CD4-positive, alpha-beta T cell treated with Interferon gamma for 1 hour (primary cell): ENCODE data around the gene CHN2.

Source experiments
- DNase-seq: peaks from one replicate; pipeline ENCODE4 v3.0.0-alpha.2; 2020

Gene CHN2

DNA sequence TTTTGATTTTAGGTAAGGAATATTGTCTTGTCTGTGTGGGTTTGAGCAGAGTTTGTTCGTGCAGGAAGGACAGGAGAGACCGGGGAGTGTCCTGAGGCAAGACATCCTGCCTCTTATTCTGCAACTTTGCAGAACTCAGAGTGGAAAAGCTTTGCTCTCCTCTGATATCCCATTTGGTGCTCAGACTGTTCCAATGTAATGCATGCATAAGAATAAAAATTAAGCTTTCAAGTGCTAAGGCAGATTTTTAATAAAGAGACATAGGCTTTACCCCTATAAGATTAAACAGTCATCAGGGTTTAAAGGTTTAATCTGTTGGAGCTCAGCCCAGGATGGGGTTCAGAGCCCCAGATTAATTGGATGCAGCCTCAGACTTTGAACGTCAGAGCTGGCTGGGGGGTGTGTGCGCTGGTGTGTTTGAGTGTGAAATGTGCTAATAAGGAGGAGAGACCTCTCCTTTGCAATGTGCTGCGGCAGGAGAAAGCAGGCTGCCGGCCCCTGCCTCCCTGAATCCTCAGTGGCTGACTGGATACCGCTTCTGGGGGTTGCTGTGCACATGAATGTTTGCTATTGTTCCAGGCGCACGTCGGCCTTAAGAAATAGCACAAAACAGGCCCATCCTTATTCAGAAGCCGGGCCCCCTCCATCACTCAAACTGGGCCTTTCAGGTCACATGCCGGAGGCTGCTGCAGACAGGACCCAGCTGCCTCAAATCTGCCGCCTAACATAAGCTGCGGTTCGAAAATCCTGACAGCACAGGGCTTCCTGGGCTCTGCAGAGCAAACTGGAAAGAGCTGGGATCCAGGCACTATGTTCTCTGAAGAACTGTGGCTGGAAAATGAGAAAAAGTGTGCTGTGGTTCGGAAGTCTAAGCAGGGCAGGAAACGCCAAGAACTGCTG is 285.0 kb downstream of the CHN2 start:
- no peak for DNase-seq

DNA sequence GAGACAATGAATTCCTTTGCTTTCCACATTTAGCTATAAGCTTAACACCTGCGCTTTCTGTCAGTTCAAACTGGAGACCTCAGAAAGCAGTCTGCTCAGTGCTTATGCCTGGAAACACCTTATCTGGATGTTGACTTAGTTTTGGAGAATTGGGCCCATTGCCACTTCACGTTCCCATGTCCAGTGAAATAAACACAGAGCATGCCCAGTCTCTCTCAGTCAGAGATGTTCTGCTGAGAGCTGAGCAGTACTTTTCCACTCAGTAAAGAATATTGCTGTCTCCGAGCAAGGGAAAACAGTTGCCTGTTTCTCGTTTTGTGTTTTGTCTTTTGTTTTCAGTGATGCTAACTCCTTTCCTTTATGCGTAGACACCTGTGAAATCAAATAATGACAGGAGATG is 285.9 kb downstream of the CHN2 start:
- no peak for DNase-seq

DNA sequence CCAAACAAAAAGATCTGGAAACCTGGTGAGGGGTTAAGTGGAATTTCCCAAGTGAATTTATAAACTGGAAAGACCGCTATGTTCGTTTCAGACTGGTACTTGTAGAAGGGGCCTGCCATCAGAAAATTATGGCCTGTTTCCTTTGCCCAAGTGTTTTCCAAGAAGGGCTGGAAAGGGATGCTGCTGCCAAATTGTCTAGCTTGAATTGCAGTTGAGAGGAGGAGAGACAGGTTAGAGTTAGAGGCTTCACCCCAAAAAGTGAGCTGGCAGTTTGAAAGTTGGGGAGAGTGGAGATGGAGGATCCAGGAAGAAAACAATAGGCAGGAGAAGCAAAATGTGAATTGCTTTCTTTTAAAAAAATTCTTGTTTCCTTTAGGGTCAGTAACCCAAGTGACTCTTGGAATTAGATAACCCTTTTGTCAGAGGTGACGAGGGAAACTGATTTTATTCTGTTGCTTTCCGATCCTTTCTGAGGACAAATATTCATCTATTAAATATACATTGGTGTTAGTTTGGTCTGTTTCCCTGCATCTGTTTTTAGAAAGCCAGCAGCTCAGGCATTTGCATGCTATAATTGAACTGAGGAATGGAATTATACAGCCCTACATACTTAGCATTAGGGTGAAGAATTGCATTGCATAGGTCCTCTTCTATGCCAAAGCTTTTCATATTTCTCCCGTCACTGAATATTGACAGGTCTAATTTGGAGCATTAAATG is 286.5 kb downstream of the CHN2 start:
- DNase-seq = no peak

DNA sequence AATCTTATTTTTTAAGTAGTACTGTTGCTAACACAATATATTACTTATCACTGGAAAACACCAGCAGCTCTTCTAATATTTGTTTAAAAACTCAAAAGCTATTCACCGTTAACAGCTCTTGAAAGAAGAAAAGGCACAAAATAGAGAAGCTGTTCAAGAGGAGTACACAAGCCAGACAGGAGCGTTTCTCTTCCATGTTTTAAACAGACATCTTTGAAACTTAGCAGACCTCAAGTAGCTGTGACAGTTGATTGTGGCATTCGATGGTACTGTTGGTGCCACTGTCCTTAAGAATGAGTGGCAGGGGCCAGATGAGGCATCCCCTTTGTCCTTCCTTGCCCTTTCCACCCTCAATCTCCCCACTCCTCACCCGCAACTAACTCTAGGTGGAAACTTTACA is 287.5 kb downstream of the CHN2 start:
- no peak for DNase-seq

DNA sequence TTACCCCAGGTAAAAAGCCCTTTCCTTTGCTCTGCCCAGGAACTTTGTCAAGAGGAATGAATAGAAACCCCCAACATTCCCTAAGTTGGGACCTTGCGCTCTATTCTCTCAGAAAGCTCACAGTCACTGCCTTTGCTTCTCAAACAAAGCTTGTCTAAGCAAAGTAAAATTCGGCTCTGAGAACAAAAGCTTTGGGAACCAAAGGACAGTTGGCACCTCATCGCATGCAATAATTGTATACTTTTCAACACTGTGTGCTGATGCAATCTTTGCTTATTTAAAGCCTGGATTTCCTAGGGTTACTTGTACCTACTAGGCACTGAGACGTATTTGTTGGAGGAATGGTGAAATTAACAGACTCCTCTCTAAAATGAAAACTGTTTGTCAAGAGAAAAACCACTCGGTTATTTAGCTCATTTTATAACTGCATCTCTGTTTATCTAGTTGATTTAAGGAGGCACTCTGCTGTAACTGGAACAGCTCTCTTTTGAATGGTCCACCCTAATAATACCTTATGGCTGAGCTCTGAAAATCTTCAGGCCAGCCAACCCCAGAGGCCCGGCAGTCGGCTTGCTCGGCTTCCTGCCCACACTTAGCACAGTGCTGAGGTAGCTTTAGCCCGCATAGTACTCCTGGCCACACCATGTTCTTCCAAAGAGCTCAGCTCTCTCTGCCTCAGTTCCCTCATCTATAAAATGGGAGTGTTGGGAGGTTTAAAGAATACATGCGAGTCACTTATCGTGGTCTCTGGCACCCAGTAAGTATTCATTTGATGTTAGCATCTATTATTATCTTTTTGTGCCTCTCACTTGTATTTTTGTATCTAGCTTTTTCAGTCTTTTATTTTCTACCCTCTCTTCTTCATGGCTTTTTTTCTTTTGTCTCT is 288.9 kb downstream of the CHN2 start:
- no peak for DNase-seq

DNA sequence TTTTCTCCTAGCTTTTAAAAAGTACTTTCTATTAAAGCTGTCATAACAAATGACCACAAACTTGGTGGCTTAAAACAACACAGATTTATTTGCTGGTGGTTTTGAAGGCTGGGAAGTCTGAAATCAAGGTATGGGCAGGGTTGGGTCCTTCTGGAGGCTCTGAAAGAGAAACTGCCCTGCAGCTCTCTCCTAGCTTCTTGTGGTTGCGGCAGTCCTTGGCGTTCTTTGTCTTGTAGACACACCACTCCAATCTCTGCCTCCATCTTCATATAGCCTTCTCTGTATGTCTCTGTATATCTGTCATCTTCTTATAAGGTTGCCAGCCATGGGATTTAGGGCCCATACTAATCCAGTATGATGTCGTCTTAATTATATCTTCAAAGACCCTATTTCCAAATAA is 289.7 kb downstream of the CHN2 start:
- DNase-seq = no peak

DNA sequence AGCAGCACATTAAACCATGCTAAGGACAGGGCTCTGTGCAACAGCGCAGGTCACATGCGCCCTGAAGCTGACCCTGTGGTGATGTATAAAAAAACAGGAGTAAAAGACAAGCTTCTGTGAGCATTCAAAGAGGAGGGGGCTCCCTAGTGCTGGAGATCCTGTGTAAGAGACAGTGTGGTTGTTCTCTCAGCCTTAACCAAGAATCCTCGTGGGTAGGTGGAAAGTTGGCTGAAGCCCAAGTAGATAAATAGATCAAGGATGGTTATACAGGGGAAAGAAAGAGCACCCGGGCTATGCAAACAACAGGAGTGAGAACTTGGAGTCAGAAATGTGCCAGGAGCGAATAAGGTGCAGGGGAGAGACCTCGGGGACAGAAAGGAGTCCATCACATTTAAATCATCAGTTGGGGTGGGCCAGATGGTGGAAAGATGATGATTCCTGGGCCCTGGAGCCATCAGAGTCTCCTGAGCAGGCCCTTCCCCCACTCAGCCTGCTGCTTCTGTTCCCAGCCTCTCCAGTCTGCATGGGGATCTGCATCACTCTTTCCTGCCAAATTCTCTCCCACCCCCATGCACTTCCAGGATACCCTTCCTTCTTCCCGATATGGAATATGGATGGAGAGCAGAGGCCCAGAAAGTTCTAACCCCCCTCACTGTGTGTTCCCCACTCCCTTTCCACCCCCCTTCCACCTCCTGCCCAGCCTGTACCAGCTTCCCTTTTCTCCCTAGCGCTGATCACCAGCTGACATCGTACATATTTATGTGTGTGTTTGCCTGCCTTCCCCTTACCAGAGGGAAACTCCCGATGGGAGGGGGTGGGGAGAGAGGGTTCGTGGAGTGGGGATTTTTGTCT is 291.0 kb downstream of the CHN2 start:
- no peak for DNase-seq

DNA sequence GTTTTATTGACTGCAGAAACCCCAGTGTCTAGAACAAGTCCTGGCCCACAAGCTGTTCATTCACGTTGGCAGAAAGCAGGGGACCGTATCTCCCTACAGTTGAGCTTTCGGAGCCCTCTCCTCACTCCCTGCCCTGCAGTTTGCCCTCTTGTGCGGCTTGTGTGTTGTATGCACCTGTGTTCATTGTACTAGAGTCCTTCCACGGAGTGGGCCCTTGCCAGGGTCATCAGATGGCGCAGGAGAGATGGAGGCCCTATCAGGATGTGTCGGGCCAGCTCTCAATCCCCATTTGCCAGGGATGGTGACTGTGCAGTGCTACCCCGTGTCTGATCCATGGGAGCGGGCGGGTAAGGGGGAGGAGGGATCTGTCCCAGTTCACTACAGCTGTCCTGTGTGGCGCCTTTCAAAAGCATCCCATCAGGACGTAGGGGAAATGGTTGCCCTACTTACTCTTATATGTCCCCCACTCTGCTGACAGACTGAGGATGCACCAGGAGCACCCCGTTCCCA is 291.7 kb downstream of the CHN2 start:
- no peak for DNase-seq

DNA sequence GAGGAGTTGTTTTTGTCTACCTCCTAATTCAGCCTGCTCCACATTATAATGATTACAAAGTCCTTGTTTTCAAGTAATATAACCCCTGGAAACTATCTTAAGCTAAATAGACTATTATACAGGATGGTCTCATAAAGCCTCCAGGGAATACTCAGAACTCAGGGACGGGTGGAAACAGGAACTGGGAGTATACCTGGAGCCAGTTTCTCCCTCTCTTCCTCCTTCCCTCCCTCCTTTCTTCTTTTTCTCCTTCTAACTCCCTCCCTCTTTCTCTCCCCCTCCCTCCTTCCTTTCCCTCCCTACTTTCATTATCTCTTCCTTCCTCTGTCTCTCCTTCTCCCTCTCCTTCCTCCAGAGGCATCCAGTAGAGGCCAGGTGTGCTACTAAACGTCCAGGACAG is 292.8 kb downstream of the CHN2 start:
- DNase-seq = no peak

DNA sequence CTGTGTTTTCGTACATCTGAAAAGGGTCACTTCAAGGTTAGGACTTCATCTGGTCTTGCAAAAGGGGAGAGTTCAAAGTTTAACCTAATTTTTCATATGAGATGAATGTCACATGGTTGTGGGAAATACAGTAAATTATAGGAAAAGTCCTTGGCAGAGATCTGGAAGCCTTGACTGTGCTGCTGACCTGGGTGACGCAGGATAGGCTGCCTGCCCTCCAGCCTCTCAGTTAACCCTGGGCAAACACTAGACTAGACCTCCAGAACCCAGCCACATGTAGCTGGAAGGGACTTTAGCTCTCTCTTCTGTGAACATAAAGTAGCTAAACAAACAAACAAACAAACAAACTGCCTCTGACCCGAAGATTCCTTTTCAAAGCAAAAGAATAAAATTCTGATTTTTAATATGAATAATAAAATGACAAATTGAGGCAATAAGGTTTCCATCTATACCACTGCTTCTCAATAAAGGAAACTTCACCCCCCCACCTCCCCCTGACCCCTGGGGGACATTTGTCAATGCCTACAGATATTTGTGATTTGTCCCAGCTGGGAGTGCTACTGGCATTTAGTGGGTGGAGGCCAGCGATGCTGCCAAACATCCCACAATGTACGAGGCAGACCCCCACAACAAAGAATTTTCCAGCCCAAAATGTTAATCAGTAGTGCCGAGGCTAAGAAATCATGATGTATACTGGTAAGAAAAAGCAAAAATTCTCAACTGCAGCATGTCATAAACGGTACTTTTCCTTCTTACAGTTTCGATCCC is 293.8 kb downstream of the CHN2 start:
- no peak for DNase-seq

DNA sequence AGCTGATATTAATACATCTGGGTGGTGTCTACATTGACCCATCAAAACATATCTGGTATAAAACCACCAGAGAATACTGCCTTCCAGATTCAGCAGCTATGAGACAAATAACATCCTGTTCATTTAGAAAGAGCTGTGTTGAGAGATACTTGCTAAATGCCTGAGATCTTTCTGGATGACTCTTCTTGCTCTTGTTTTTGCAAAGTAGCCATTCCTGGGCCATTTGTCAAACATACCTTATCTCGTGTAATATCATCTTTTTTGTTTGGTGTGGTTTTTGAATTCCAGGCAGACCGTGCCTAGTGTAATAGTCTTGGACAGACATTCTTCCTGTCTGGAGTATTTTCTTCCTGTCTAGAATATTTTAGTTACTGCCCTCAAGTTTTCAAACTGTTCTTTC is 294.4 kb downstream of the CHN2 start:
- DNase-seq = no peak

DNA sequence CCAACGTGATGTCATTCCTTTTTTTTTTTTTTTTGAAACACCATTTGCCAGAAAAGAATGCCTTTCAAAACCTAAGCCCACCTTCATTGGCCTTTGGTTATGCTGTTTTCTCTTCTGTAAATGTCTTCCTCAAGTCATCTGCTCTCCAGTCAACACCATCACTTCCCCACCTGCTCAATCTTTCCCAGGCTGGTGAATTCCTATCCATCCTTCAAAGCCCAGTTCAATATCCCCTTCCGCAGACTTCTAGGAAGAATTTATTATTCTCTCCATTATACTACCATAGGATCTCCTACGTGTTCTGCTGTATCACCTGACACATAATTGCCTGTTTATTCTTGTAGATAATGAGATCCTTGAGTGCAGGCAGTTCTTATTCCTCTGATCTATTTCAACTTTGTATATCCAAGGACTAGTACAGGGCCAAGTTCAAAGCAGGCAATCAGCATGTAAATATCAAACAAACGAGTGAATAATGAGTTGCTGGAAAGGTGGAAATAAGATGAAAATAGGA is 295.6 kb downstream of the CHN2 start:
- DNase-seq = no peak

DNA sequence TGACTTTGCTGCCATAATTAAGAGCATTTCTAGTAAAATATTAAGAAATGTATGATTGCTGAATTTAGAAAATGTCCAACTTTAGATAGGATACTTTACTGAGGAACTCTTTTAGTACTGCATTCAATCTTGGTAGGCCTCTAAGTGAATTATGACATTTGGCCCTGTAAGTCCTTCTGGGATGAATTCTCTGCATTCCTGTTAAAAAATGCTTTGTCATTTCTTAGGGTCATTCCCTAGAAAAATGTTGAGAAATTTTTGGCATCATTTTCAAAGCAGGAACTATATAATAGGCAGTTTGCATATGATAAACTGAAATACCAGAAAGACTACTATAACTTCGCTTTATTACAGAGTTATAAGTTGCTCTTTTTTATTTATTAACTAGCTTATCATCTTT is 299.8 kb downstream of the CHN2 start:
- no peak for DNase-seq

DNA sequence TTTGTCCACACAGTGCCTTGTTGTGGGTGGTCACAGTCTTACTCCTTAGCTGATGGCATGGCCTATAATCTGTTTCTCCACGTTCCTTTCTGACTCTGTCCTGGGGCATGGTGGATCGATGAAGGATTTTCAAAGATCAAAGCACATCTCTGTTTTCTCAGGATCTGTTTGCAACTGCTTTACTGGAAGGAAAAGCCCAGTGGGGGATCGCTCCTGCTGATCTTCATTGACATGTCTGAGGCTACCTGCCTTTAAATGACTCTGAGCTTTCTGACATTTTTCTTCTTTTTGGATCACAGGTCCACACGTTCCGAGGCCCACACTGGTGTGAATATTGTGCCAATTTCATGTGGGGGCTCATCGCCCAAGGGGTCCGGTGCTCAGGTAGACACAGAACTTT is 301.1 kb downstream of the CHN2 start:
- DNase-seq = no peak

DNA sequence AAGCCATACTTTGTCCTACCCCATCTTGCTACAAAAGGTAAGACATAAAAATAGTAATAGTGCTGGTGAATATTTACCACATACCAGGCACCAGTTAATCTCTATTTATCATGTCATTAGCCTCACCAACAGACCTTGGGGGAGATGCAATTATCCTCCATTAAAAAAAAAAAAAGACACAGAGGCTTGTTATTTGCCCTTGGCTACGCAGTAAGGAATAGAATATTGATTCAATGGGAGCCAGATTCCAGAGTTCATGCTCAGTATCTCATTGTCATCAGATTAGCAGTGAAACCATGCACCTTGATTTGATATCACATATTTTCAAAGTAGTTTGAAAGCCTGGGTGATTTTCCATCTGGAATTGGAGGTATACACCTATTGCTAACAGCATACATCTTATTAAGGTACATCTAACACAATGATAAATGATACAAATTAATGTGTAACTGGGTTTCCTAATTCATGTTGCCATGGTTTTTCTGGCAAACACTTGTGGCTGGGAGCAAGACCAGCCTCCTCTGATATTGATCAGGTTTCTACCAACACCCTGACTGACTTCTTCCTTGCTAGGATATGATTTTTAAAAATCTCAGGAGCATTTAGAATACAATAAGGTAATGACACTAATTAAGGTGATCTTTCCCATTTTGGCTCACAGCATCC is 301.9 kb downstream of the CHN2 start:
- DNase-seq = no peak

DNA sequence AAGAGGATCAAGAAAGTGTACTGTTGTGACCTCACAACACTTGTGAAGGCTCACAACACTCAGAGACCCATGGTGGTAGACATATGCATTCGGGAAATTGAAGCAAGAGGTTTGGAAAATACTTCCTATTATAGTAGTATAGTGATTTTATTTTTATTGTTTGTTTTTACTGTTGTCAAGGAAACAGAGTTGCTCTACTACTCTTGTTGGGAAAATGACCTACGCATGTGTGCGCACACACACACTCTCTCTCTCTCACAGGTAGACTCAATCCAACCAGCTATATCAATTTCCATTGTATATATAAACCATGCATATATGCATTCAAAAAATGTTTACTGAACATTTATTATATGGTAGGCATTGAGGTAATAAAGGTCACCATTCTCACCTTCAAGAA is 305.4 kb downstream of the CHN2 start:
- DNase-seq = no peak

DNA sequence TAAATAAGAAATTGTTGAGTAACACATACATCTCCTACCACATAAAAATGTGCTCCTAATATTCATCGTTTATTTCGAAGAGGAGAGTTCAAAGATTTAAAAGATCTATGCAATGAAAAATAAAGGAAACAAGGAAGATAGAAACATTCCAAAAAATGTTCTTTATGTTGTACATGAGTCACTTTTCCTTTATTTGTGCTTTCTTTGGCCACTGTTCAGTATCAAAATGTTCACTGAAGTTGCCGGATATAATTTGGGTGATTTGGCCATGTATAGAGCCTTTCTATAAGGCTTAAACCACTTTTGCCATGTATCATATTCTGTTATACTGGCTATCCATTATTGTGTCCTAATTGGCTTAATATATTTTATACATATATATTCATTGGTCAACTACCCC is 306.1 kb downstream of the CHN2 start:
- no peak for DNase-seq

DNA sequence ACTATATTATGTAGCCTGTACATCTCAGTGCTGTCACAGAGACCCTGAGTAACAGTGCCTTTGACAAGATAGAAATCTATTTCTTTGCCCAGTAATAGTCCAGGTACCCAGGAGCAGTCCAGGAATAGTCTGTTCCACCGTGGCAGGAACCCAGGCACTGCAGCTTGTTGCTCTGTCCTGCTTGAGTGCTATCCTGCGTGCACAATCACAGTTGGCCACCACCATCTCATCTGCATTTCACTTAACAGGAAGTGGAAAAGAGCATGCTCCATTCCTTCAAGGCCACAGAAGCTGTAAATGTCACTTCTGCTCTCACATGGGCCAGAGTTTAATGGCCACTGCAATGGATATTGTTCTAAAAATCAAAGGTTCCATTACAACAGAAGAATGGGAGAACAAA is 307.6 kb downstream of the CHN2 start:
- DNase-seq = no peak

DNA sequence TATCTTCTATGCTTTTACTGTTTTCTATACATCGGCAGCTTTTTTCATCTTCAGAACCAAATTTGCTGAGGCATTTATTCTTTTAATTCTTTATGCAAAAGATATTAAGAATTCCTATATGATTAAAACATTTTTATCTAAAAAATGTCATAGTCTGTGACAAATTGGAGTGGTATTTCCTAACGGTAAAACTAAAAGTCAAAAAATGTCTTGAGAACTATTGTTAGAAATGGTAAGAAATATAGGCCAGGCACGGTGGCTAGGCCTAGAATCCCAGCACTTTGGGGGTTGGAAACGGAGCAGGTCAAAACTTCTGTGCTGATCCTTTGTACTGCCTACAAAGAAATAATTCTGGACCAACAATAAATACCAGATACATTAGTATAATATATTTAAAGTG is 311.4 kb downstream of the CHN2 start:
- DNase-seq = no peak

DNA sequence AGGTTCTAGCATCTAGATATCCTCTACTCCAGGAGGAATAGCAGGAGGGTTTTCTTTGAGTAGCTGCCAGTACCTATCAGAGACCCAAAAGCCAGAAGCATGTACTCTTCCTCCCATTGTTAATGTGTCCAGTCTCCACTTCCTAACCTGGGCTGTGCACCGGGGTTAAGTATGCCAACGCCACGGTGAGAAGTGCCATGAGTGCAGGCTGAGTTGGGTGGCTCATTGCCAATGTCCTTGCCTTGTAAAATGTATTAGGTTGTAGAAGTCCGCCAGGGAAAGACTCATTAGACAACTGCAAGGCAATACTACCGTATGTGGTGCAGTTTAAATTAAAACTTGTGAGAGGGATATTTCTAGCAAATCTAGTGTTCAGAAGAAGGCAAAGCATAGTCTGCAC is 314.0 kb downstream of the CHN2 start:
- DNase-seq = no peak

DNA sequence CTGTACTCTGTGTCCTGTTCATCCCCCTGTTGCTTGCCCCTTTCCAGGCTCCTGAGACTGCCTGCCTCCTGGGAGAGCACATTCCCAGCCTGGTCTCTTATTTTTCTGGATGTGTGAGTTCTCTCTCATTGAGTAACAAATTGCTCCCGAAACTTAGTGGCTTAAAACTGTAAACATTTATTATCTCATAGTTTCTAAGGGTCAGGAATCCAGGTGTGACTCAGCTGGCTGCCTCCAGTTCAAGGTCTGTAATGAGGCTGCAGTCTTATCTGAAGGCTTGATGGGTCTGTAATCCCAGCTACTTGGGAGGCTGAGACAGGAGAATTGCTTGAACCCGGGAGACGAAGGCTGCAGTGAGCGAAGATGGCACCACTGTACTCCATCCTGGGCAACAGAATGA is 315.5 kb downstream of the CHN2 start:
- no peak for DNase-seq
